Muscle of arm (tissue), 12 donors: Measurements from ENCODE around the gene SCAMP4. TPM values are rescaled to one million over a fixed set of nuclear protein-coding genes. Genes with fewer than 3 reads are reported as not detected.

Experiments used
- DNase-seq: peaks from one replicate; pipeline ENCODE4 v3.0.0-alpha.2; 2013
- polyA plus RNA-seq, 12 donors: library from polyadenylated mRNA; unstranded; fragments of 120-200 nt; gene quantifications; one replicate each; pipeline ENCODE4 v1.2.1, GENCODE V29; 2013; ENCODE audit not compliant: insufficient read length in 12 of 12

Gene SCAMP4
- polyA plus RNA-seq, 12 donors, result 18.3 to 42.5 (median 25.1) TPM; not detected in 1

DNA sequence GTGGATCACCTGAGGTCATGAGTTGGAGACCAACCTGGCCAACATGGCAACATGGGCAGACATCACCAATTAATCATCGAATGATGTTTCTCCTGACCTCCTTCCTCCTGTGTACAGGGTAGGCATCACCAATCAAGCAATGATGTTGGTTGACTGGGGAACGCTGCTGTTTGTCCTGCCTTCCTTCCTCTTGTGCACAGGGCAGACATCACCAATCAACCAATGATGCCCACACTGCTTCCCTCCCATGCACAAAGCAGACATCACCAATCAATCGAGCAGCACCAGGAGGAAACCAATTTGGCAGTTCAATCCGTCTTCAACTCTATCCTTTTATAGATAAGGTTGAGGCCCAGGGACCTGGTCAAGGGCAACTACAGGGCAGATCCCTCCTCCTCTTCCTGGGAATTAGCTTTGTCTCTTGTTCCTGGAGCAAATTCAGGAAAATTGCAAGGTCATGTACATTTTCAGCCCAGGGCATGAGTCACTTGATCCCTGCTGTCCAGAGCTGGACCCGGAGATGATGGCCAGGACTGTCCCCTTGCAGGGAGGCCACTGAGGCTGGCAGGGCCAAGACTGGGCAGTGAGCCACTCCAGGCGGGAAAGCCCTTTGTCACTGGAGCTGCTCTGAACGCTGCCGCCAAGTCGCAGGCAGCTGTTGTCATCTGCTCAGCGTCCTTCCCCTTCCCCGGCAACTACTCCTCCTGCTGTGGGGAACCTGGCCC lies 30.4 kb downstream of the SCAMP4 start:
- no peak for DNase-seq

DNA sequence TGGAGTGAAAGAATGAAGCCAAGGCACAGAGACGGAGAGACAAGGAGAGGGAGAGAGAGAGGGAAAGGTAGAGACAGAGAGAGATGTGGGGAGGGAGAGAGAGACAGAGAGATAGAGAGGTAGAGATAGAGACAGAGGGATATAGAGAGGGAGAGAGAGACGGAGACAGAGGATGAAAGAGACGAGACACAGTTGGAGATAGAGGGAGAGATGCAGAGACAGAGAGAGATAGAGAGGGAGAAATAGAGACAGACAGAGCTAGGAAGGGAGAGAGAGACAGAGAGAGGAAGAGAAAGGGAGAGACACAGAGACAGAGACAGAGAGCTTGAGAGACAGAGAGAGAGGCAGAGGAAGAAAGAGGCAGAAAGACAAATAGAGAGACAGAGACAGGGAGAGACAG lies 31.2 kb downstream of the SCAMP4 start:
- DNase-seq, result no peak

- DNase-seq, result no peak
Observed at GRCh38 chr19:1936916-1937610, 31.9 kb downstream of the SCAMP4 start.

- no peak for DNase-seq
Observed at GRCh38 chr19:1938071-1938470, 32.9 kb downstream of the SCAMP4 start.

- DNase-seq, result no peak
Observed at GRCh38 chr19:1941146-1942077, 36.2 kb downstream of the SCAMP4 start, which contains the start of gene CSNK1G2. Gene CSNK1G2 (plus strand): TSS chr19:1941172. CDS start chr19:1969773, 28,601 bp downstream.

DNA sequence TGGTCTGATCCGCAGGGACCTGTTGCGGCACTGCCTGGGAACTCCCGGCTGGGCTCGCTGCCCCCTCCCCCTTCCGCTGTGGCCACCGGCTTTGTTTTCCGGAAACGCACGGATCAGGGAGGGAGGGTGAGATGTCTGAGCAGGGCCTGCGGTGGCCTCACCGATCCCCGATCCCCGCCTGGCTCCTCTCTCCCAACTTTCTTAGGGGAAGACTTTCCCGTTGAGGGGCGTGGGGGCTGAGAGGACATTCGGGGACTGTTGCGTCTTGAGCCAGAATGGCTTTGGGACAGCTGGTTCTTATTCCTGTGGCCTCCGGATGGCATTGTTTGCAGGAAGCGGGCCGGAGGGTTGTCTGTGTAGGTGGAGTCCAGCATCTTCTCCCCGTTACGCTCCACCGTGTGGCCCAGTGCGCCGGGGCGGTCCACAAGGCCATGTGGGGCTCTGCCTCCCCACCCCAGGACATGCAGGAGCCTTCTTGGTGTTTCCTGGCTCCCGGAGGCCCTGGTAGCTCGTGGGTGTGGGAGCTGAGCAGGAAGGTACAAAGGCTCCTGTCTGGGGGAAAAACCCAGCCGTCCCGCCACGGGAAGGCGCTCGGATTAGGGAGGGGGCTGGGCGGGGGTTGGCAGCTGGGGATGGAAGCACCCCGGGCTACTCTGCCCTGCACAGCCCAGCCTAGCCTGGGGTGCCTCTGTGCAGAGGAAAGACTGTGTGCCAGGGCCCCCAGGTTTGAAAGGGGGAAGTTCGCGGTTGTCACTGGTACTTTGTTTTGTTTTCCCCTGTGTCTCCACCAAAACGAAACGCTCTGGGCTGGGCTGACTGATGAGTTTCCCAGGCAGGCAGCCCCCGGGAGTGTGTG lies 37.1 kb downstream of the SCAMP4 start:
- DNase-seq, result peak; percentile 59

DNA sequence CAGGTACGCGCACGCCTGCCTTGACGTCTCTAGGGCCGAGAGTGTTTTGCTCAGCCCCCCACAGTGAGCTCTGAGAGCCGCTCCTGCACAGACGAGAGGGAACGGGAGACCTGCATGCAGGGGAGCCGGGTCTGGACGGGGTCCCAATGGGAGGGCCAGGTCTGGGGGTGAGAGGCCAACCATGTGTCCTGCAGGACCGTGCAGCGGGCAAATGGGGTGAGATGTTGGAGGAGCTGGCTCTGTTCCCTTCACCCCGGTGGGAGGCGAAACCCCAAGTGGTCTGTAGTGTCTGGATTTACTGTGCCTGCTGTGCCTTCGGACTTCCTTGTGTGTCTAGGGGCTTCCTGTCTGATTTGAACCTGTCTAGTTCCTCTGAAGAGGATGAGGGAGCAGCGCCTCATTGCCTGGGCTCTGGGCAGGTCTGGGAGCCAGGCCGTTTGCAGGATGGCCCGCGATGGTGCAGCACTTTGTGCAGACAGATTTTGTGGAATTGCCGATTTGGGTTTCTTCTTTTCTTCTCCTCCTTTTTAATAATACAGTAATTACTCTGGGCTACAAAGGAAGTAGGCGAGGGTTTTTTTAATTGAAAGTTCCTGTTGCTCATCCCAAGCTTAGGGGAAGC lies 37.8 kb downstream of the SCAMP4 start:
- no peak for DNase-seq

DNA sequence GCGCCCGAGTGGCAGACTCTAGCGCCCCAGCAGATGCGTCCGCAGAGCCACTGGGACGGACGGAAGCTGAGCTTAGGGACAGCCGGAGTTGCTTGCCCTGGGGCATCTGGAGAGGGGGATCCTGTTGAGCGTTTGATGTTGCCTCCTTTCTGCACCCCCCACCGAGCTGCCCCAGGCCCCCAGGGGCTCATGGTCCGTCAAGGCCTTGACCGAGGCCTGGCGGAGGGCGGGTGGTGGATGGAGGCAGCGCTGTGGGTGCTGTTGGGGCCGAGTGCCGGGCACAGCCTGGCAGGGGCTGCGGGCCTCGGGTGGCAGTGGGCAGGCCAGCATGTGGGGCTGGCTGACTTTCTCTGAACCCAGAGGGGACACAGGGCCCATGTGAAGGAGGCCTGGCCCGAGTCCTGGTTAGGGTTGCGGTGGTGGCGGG lies 38.5 kb downstream of the SCAMP4 start:
- DNase-seq, result no peak

- no peak for DNase-seq
Observed at GRCh38 chr19:1944088-1944915, 39.1 kb downstream of the SCAMP4 start.

DNA sequence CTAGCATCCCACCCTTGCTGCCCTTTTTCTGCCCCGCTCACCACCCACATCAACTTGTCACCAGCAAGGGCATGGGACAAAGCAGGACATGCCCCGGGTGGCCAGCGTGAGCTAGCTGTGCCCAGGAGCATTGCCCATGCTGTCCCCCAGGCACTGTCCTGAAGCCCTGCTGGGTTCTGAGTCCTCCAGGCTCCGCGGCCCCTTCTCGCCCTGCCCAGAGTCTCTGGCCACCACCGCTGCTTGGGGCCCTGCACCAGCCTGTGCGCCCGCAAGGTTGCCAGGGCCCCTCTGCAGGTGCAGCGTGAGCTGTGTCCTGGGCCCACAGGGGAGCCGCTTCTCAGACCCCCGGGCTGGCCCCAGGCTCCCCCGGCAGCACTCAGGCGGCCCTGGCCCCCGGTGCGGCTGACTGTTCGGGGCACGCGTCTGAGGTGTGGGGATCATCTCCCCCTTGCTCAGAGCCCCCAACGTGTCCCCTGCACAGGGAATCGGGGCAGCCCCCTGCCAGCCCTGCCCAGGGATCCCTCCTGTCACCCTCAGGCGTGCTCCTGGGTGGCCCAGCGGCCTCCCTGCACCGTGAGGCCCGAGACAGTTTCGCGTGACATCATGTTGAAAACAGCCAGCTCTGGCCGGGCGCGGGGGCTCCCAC lies 39.8 kb downstream of the SCAMP4 start:
- DNase-seq, result no peak

DNA sequence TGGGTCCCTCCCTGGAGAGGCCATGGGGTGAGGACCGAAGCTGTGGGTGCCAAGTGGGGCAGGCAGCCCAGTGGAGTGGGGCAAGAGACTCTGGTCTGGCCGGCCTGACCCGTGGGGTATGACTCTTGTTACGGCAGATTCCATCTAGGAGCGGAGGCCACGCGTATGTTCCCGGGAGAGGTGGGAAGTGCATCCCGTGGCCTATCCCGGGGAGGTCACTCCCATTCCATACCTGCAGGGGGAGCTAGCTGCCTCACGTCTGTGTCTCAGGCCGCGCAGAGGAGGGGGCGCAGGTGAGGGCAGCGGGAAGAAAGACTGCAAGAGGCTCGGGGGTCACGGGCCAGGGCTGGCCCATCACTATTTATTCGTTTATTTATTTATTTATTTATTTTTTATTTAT lies 40.7 kb downstream of the SCAMP4 start:
- no peak for DNase-seq

GRCh38 chr19:1947651-1948209 lies 42.5 kb downstream of the SCAMP4 start:
- no peak for DNase-seq

- DNase-seq, result no peak
Observed at GRCh38 chr19:1949304-1950101, 44.3 kb downstream of the SCAMP4 start.

- no peak for DNase-seq
Observed at GRCh38 chr19:1950640-1951039, 45.4 kb downstream of the SCAMP4 start.

DNA sequence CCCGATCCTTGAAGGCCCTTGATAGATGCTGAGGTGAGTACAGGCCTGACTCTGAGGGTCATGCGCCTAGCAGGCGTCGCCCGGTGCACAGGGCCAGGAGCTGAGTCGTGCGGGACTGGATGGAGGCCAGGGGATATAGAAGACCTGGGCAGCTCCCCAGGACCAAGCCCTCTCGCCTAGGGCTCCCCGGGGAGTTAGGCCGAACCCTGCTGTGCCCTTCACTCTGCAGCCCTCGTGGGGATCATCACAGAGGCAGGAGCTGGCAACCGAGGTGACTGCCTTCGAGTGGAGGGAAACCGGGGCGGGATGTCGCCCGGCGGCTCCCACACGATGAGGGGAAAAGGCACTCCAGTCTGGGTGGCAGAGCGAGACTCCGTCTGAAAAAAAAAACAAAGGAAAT lies 47.4 kb downstream of the SCAMP4 start:
- no peak for DNase-seq

- no peak for DNase-seq
Observed at GRCh38 chr19:1953037-1953436, 47.8 kb downstream of the SCAMP4 start.

DNA sequence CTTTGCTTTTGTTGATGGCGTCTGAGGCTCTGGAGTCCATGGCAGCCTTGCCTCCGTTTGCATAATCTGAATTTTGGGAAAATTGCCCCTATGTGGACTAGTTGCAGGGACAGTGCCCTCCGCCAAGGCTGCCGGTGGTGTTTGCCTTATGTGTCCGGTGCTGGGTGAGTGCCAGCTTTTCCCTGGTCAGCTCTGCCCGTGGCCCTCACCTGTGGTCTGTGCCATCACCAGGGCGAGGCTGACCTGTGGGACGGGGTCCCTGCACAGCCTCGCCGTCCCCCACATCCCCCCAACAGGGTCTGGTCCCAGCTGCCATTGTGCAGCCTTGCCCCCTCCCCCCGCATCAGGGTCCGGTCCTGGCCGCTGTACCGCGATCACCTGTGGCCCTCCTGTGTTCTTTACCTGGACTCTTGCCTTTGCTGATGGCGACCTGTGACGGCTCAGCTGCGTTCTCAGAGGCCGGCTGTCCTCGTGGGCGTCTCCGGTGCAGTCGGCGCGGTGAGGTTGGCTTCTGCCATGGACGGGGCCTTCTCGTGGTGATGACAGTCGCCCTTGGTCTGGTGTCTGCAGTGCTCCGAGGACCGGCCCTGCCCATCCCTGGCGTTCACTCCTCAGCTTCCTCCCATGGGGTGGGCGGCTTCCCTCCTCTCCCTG lies 48.4 kb downstream of the SCAMP4 start:
- DNase-seq, result no peak

- no peak for DNase-seq
Observed at GRCh38 chr19:1954532-1954933, 49.3 kb downstream of the SCAMP4 start.
